Smooth muscle cell (in vitro differentiated cells): Measurements from ENCODE around the gene ARHGAP4. TPM values are rescaled to one million over a fixed set of nuclear protein-coding genes. Genes with fewer than 3 reads are reported as not detected.

Experiments
- DNase-seq: peaks from one replicate; lab custom pipeline; 2025; ENCODE audit not compliant: unreplicated experiment; lab: John Stamatoyannopoulos, UW
- H2AFZ ChIP-seq: fragments of 200-600 bp; sonication (generic); 2 replicates; pipeline ENCODE4 v1.6.0; 2016; ENCODE audit warnings: antibody characterized with exemption, low read depth, mild to moderate bottlenecking
- H3F3A ChIP-seq: fragments of 200-600 bp; sonication (generic); 2 replicates; pipeline ENCODE4 v1.6.0; 2017; ENCODE audit warnings: antibody characterized with exemption, low read depth
- H3K27ac ChIP-seq: fragments of 200-600 bp; sonication (generic); 2 replicates; pipeline ENCODE4 v1.5.1; 2016; ENCODE audit warnings: low read depth, mild to moderate bottlenecking
- H3K27me3 ChIP-seq: fragments of 200-600 bp; sonication (generic); 2 replicates; pipeline ENCODE4 v1.6.1; 2016; ENCODE audit warnings: low read depth, mild to moderate bottlenecking
- H3K36me3 ChIP-seq: fragments of 200-600 bp; sonication (generic); 2 replicates; pipeline ENCODE4 v1.5.1; 2016; ENCODE audit warnings: low read depth
- H3K4me1 ChIP-seq: fragments of 200-600 bp; sonication (generic); 2 replicates; pipeline ENCODE4 v1.5.1; 2016; ENCODE audit warnings: low read depth
- H3K4me2 ChIP-seq: fragments of 200-600 bp; sonication (generic); 2 replicates; pipeline ENCODE4 v1.6.0; 2016; ENCODE audit warnings: mild to moderate bottlenecking
- H3K4me3 ChIP-seq: fragments of 200-600 bp; sonication (generic); 2 replicates; pipeline ENCODE4 v1.5.1; 2016; ENCODE audit warnings: mild to moderate bottlenecking
- H3K79me2 ChIP-seq: fragments of 200-600 bp; sonication (generic); 2 replicates; pipeline ENCODE4 v1.6.0; 2016; ENCODE audit warnings: low read depth, mild to moderate bottlenecking
- H3K9ac ChIP-seq: fragments of 200-600 bp; sonication (generic); 2 replicates; pipeline ENCODE4 v1.6.0; 2016; ENCODE audit warnings: low read depth
- H3K9me3 ChIP-seq: fragments of 200-600 bp; sonication (generic); replicated peaks from 2 replicates; pipeline ENCODE4 v1.5.1; 2016; ENCODE audit warnings: low read depth
- H4K20me1 ChIP-seq: fragments of 200-600 bp; sonication (generic); 2 replicates; pipeline ENCODE4 v1.6.0; 2016; ENCODE audit warnings: low read depth
- WGBS: methylation state at CpG from one replicate; pipeline ENCODE4 v1.1.7; 2016; ENCODE audit warnings: low lambda C conversion rate; 5-methylcytosine and 5-hydroxymethylcytosine counted together
- polyA plus RNA-seq: library from polyadenylated mRNA; unstranded; fragments of >200 nt; fragmentation: Nextera tagmentation; extraction: Ambion mirVana; gene quantifications from 2 replicates; pipeline ENCODE4 v1.2.1, GENCODE V29; 2016
- total RNA-seq: library from RNA; depleted of rRNA; stranded (reverse); fragments of >200 nt; gene quantifications from 2 replicates; pipeline ENCODE4 v1.2.3, GENCODE V29; 2014
- TF ChIP-seq, protein P1 (sequence below): fragments of 200-600 bp; sonication (generic); IDR thresholded peaks from 2 replicates; pipeline ENCODE4 v1.5.1; 2017; ENCODE audit warnings: borderline replicate concordance, mild to moderate bottlenecking, antibody characterized with exemption; ENCODE audit not compliant: insufficient read depth, poor library complexity, severe bottlenecking

Gene ARHGAP4
- total and polyA plus RNA-seq, 2 experiments from 2014 or later, result 7.6 to 11.5 TPM

DNA sequence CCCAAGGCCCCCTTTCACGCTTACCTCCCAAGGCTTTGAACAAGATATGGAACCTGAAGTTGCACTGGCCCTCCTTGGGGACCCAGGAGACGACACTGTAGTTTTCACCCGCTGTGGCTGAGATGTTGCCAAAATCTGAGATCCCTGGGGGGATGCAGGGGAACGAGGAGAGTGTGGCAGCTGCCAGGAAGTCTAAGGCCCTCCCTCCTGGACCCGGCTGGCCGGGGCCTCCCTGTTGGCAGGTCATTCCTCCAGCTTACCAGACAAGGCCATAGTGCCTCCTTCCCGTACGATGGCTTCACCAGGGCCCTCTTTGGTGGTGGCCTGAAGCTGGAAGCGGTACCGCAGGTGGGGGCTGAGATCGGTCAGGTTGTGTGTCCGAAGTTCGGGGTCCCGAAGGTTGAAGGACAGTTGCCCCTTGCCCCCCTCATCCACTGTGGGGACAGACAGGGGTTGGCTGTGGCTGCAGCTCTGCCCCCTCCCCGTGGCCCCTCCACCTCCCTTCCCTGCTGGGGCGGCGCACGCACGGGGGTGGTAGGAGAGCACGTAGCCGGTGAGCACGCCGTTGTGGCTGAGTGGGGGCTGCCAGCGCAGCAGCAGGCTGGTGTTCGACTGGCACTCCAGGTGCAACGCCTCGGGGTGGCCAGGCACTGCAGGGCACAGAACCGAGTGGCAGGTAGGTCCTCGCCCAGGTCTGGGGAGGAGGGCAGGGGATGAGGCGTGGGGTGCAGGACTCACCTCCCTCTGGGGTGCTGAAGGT, 61.3 kb downstream of the ARHGAP4 start:
- H3K4me1 ChIP-seq, result no peaks in the 10 kb centered on the region
- no peaks in the 10 kb centered on the region for H3K79me2 ChIP-seq
- H3F3A ChIP-seq, result no peaks in the 10 kb centered on the region
- no peaks in the 10 kb centered on the region for H3K36me3 ChIP-seq
- no peak overlapping the region for H3K27ac ChIP-seq
- TF ChIP-seq, protein P1, sequence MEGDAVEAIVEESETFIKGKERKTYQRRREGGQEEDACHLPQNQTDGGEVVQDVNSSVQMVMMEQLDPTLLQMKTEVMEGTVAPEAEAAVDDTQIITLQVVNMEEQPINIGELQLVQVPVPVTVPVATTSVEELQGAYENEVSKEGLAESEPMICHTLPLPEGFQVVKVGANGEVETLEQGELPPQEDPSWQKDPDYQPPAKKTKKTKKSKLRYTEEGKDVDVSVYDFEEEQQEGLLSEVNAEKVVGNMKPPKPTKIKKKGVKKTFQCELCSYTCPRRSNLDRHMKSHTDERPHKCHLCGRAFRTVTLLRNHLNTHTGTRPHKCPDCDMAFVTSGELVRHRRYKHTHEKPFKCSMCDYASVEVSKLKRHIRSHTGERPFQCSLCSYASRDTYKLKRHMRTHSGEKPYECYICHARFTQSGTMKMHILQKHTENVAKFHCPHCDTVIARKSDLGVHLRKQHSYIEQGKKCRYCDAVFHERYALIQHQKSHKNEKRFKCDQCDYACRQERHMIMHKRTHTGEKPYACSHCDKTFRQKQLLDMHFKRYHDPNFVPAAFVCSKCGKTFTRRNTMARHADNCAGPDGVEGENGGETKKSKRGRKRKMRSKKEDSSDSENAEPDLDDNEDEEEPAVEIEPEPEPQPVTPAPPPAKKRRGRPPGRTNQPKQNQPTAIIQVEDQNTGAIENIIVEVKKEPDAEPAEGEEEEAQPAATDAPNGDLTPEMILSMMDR, result no peak
- no peaks in the 10 kb centered on the region for H3K9me3 ChIP-seq
- no peaks in the 10 kb centered on the region for H3K27me3 ChIP-seq
- H2AFZ ChIP-seq, result no peak overlapping the region
- WGBS, result 91% methylated on average over 30 of the region's 30 CpGs
- no peak for DNase-seq
- H3K4me2 ChIP-seq, result no peak overlapping the region
- H3K4me3 ChIP-seq, result no peak overlapping the region
- no peaks in the 10 kb centered on the region for H4K20me1 ChIP-seq
- H3K9ac ChIP-seq, result no peak overlapping the region

DNA sequence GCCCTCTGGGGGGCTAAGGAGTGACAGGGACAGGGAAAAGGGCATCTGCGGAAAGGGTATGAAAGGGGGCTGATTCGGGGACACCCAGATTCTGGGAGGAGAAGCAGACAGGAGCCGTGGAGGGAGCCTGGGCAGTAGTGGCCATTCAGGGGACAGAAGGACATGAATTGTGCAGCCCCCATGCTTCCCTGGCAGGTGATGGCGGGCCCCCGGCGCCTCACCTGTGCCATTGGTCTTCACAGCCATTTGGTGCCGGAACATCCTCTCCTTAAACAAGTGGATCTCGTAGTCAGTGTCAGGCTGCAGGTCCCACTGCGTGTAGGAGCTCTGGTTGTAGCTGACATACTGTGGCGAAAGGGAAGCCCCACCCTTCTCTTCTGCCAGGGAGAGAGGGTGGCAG, 62.0 kb downstream of the ARHGAP4 start:
- TF ChIP-seq, protein P1, result no peak
- H3K27me3 ChIP-seq, result no peaks in the 10 kb centered on the region
- no peak overlapping the region for H2AFZ ChIP-seq
- H3K79me2 ChIP-seq, result no peaks in the 10 kb centered on the region
- no peak overlapping the region for H3K27ac ChIP-seq
- no peaks in the 10 kb centered on the region for H3K4me1 ChIP-seq
- 82% methylated on average over 10 of the region's 10 CpGs for WGBS
- no peak overlapping the region for H3K4me3 ChIP-seq
- no peaks in the 10 kb centered on the region for H3F3A ChIP-seq
- H3K9ac ChIP-seq, result no peak overlapping the region
- no peaks in the 10 kb centered on the region for H3K9me3 ChIP-seq
- no peak overlapping the region for H3K4me2 ChIP-seq
- H4K20me1 ChIP-seq, result no peaks in the 10 kb centered on the region
- no peak for DNase-seq
- H3K36me3 ChIP-seq, result no peaks in the 10 kb centered on the region

DNA sequence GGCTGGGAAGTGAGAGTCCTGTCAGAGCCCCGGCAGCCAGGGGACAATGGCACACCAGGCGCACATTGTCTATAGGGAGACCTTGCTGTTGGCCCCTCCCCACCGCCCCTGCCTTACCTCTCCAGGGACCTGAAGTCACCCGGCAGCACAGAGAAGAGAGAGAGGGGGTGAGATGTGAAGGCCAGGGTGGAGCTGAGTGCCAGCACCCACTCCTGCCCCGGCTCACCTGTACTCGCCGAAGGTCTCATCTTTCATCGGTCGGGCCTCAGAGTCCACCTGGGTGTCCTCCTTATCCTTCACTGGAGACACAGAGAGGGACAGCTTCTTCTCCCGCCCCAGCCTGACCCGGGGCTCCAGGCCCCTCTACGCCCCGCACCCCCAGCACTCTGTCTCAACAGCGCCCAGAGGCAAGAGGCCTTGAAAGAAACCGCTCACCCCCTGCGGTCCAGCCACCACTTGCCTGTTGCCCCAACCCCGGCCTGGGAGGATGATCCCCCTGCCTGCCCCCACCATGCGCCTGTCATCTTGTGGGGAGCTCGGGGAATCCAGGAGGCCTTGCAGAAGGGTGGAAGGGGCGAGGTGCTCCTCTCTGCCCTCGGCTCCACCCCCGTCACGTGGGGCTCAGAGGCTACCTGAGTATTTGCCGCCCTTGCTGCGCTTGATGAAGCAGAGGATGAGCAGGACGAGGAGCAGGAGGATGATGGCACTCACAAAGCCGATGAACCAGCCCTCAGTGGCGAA, 62.6 kb downstream of the ARHGAP4 start:
- no peaks in the 10 kb centered on the region for H3K36me3 ChIP-seq
- 88% methylated on average over 23 of the region's 28 CpGs for WGBS
- H3K4me3 ChIP-seq, result no peak overlapping the region
- no peak overlapping the region for H2AFZ ChIP-seq
- H3K27ac ChIP-seq, result no peak overlapping the region
- H3K9me3 ChIP-seq, result no peaks in the 10 kb centered on the region
- H3K9ac ChIP-seq, result no peak overlapping the region
- no peaks in the 10 kb centered on the region for H3F3A ChIP-seq
- TF ChIP-seq, protein P1, result no peak
- H3K79me2 ChIP-seq, result no peaks in the 10 kb centered on the region
- no peak for DNase-seq
- no peaks in the 10 kb centered on the region for H3K4me1 ChIP-seq
- no peak overlapping the region for H3K4me2 ChIP-seq
- no peaks in the 10 kb centered on the region for H3K27me3 ChIP-seq
- no peaks in the 10 kb centered on the region for H4K20me1 ChIP-seq
